HEK293 (cell line): ENCODE data around the gene IL17REL.

Experiments used
- CTCF ChIA-PET: fragments of 350-600 bp; formaldehyde crosslinking; extraction: SDS; loops from one replicate; lab custom pipeline; 2021; ENCODE audit warnings: antibody characterized with exemption; lab: Yijun Ruan, JAX
- POLR2A ChIA-PET: fragments of 300-600 bp; formaldehyde crosslinking; extraction: SDS; loops from one replicate; lab custom pipeline; 2020; ENCODE audit warnings: antibody characterized with exemption, inconsistent platforms; lab: Yijun Ruan, JAX
- H3K27ac ChIP-seq: fragments of 200-500 bp; sonication (Bioruptor generic); 2 replicates; pipeline ENCODE4 v1.5.1; 2014; ENCODE audit warnings: low read depth, low read length, control low read depth, inconsistent platforms; ENCODE audit errors: extremely low read depth
- H3K36me3 ChIP-seq, 2 experiments: fragments of 200-500 bp in 1 of 2; sonication (Bioruptor generic) in 1 of 2; 1 replicate in 1 of 2; 2 replicates in 1 of 2; pipeline ENCODE4 v1.5.1; 2014 to 2017; ENCODE audit warnings: inconsistent platforms in 2 of 2, low read length in 2 of 2; ENCODE audit not compliant: control insufficient read depth in 2 of 2, insufficient read depth in 1 of 2
- H3K4me1 ChIP-seq: fragments of 200-500 bp; sonication (Bioruptor generic); 2 replicates; pipeline ENCODE4 v1.5.1; 2014; ENCODE audit warnings: mild to moderate bottlenecking, low read length, inconsistent platforms; ENCODE audit not compliant: control insufficient read depth, insufficient read depth
- H3K4me3 ChIP-seq: 2 replicates; pipeline ENCODE4 v1.5.1; 2011; ENCODE audit warnings: low read depth, mild to moderate bottlenecking, control low read depth, low read length, moderate library complexity
- H3K9me3 ChIP-seq: fragments of 200-500 bp; sonication (Bioruptor generic); 2 replicates; pipeline ENCODE4 v1.5.1; 2014; ENCODE audit warnings: low read depth, low read length, inconsistent platforms; ENCODE audit not compliant: control insufficient read depth, insufficient read depth
- BCL11B ChIP-seq: fragments of 450-650 bp; formaldehyde crosslinking; IDR thresholded peaks from 2 replicates; pipeline ENCODE4 v1.5.1; 2016; ENCODE audit warnings: low read depth, missing biosample characterization, missing genetic modification characterization
- ELK4 ChIP-seq: IDR thresholded peaks from 2 replicates; pipeline ENCODE4 v1.6.1; 2011; ENCODE audit warnings: mild to moderate bottlenecking, low read depth, low read length, borderline replicate concordance
- GLI4 ChIP-seq: fragments of 450-650 bp; formaldehyde crosslinking; IDR thresholded peaks from 2 replicates; pipeline ENCODE4 v1.5.1; 2016; ENCODE audit warnings: missing biosample characterization, missing genetic modification characterization
- GLIS1 ChIP-seq: fragments of 450-650 bp; formaldehyde crosslinking; IDR thresholded peaks from 2 replicates; pipeline ENCODE4 v1.5.1; 2016; ENCODE audit warnings: missing biosample characterization, missing genetic modification characterization
- GLIS2 ChIP-seq: fragments of 450-650 bp; formaldehyde crosslinking; IDR thresholded peaks from 2 replicates; pipeline ENCODE4 v1.5.1; 2016; ENCODE audit warnings: missing biosample characterization, missing genetic modification characterization
- HOXA7 ChIP-seq: sonication (generic); formaldehyde crosslinking; IDR thresholded peaks from 2 replicates; pipeline ENCODE4 v1.8.1; 2022; ENCODE audit warnings: missing genetic modification reagents, borderline replicate concordance
- KLF1 ChIP-seq: fragments of 450-650 bp; formaldehyde crosslinking; IDR thresholded peaks from 2 replicates; pipeline ENCODE4 v1.5.1; 2016; ENCODE audit warnings: missing biosample characterization, missing genetic modification characterization
- KLF17 ChIP-seq: fragments of 450-650 bp; formaldehyde crosslinking; IDR thresholded peaks from 2 replicates; pipeline ENCODE4 v1.5.1; 2016; ENCODE audit warnings: missing biosample characterization, missing genetic modification characterization
- YY2 ChIP-seq: fragments of 450-650 bp; formaldehyde crosslinking; IDR thresholded peaks from 2 replicates; pipeline ENCODE4 v1.5.1; 2016; ENCODE audit warnings: missing biosample characterization, missing genetic modification characterization
- ZBTB11 ChIP-seq: fragments of 450-650 bp; formaldehyde crosslinking; conservative IDR thresholded peaks from 2 replicates; pipeline ENCODE4 v1.5.1; 2016; ENCODE audit warnings: low read depth, missing biosample characterization, missing genetic modification characterization
- ZFHX2 ChIP-seq: fragments of 450-650 bp; formaldehyde crosslinking; conservative IDR thresholded peaks from 2 replicates; pipeline ENCODE4 v1.5.1; 2016; ENCODE audit warnings: missing biosample characterization, missing genetic modification characterization
- ZNF184 ChIP-seq: fragments of 450-650 bp; IDR thresholded peaks from 2 replicates; pipeline ENCODE4 v1.5.1; 2018; ENCODE audit warnings: missing biosample characterization, mild to moderate bottlenecking, missing genetic modification characterization
- ZNF362 ChIP-seq: fragments of 450-650 bp; formaldehyde crosslinking; IDR thresholded peaks from 2 replicates; pipeline ENCODE4 v1.5.1; 2016; ENCODE audit warnings: missing biosample characterization, missing genetic modification characterization
- ZNF48 ChIP-seq: fragments of 450-650 bp; formaldehyde crosslinking; IDR thresholded peaks from 2 replicates; pipeline ENCODE4 v1.5.1; 2016; ENCODE audit warnings: missing biosample characterization, missing genetic modification characterization
- ZNF514 ChIP-seq: fragments of 450-650 bp; formaldehyde crosslinking; IDR thresholded peaks from 2 replicates; pipeline ENCODE4 v1.5.1; 2016; ENCODE audit warnings: missing biosample characterization, missing genetic modification characterization
- ZNF529 ChIP-seq: fragments of 450-650 bp; formaldehyde crosslinking; IDR thresholded peaks from 2 replicates; pipeline ENCODE4 v1.5.1; 2017; ENCODE audit warnings: missing genetic modification characterization, missing biosample characterization; ENCODE audit not compliant: insufficient replicate concordance
- ZNF645 ChIP-seq: fragments of 450-650 bp; formaldehyde crosslinking; IDR thresholded peaks from 2 replicates; pipeline ENCODE4; 2016; ENCODE audit warnings: missing biosample characterization, missing genetic modification characterization
- ZNF677 ChIP-seq: fragments of 450-650 bp; IDR thresholded peaks from 2 replicates; pipeline ENCODE4 v1.5.0; 2018; ENCODE audit warnings: missing biosample characterization, mild to moderate bottlenecking, missing genetic modification characterization, moderate library complexity
- ZNF747 ChIP-seq: fragments of 450-650 bp; formaldehyde crosslinking; IDR thresholded peaks from 2 replicates; pipeline ENCODE4 v1.5.1; 2016; ENCODE audit warnings: missing biosample characterization, missing genetic modification characterization
- ZNF76 ChIP-seq: fragments of 450-650 bp; formaldehyde crosslinking; IDR thresholded peaks from 2 replicates; pipeline ENCODE4; 2016; ENCODE audit warnings: low read depth, missing biosample characterization, missing genetic modification characterization, borderline replicate concordance

IL17REL gene

GRCh38 chr22:50014655-50015401 lies 2.3 kb upstream of the IL17REL start:
- Histone ChIP-seq H3K27ac (no peak overlapping the region), H3K36me3 (no peaks in the 10 kb centered on the region), H3K4me1 (no peaks in the 10 kb centered on the region), H3K9me3 (no peaks in the 10 kb centered on the region), H3K4me3 (no peak overlapping the region)
- ChIA-PET POLR2A (no interaction called here), CTCF (no interaction called here)
- TF ChIP-seq HOXA7 (CRISPR knock-in tag) (no peak), GLIS2 (no peak), ZNF645 (tag by site-specific recombination) (no peak), ZNF514 (no peak), ZNF76 (tag by site-specific recombination) (no peak), ZNF677 (no peak), ZNF529 (tag by site-specific recombination) (no peak)

- TF ChIP-seq KLF1 (tag by site-specific recombination) (peak; percentile 43), ZNF362 (no peak)
- TF ChIP-seq, all 188 proteins: peak for 1
- Histone ChIP-seq H3K27ac (no peak overlapping the region), H3K9me3 (no peaks in the 10 kb centered on the region), H3K4me3 (no peak overlapping the region), H3K4me1 (no peaks in the 10 kb centered on the region), H3K36me3 (no peaks in the 10 kb centered on the region)
- POLR2A ChIA-PET, result no interaction called here
- CTCF ChIA-PET, result no interaction called here
Observed at GRCh38 chr22:50014053-50014501, 1.5 kb upstream of the IL17REL start.

- peaks cover 4% of the 10 kb centered on the region for H3K4me1 ChIP-seq
- no peaks in the 10 kb centered on the region for H3K36me3 ChIP-seq
- no peak overlapping the region for H3K27ac ChIP-seq
- ChIA-PET CTCF (no interaction called here), POLR2A (interaction anchor here (1.0 kb wide), 1 partner anchor 9 kb away, joined by 3 read pairs; no protein-coding TSS in a partner anchor)
- H3K4me3 ChIP-seq, result no peak overlapping the region
- H3K9me3 ChIP-seq, result no peaks in the 10 kb centered on the region
- TF ChIP-seq ZNF184 (tag by site-specific recombination) (no peak), ZBTB11 (no peak), BCL11B (tag by site-specific recombination) (no peak), GLIS1 (tag by site-specific recombination) (peak; percentile 30; the same call in 1 of the 2 replicates), KLF1 (tag by site-specific recombination) (peak; percentile 87), ZFHX2 (tag by site-specific recombination) (peak; percentile 20; the same call in 1 of the 2 replicates), ZNF747 (tag by site-specific recombination) (no peak), KLF17 (tag by site-specific recombination) (peak; percentile 55; the same call in 1 of the 2 replicates), ZNF48 (no peak), ELK4 (no peak), YY2 (tag by site-specific recombination) (no peak), GLI4 (tag by site-specific recombination) (no peak)
Observed at GRCh38 chr22:50011447-50012210, 936 bp downstream of the IL17REL start.
